ENCODE measurements around the gene ZNF717.
"Not testable (repeated sequence)": the region's sequence is repeated elsewhere in the genome, so short reads cannot be mapped to it uniquely, and the experiment has no call there.

The ZNF717 gene

GRCh38 chr3:75781079-75781745, 4.1 kb downstream of the ZNF717 start:
- no peak for ATAC-seq
- no peak for TF ChIP-seq ZFP30 (CRISPR knock-in tag; IDR thresholded peaks at IDR 0.05)

DNA sequence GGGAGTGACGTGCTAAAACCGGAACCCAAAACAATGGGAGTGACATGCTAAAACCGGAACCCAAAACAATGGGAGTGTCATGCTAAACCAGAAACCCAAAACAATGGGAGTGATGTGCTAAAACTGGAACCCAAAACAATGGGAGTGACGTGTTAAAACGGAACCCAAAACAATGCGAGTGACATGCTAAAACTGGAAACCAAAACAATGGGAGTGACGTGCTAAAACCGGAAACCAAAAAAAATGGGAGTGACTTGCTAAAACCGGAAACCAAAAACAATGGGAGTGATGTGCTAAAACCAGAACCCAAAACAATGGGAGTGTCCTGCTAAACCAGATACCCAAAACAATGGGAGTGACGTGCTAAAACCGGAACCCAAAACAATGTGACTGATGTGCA, 7.6 kb downstream of the ZNF717 start:
- ATAC-seq: not testable (repeated sequence)

DNA sequence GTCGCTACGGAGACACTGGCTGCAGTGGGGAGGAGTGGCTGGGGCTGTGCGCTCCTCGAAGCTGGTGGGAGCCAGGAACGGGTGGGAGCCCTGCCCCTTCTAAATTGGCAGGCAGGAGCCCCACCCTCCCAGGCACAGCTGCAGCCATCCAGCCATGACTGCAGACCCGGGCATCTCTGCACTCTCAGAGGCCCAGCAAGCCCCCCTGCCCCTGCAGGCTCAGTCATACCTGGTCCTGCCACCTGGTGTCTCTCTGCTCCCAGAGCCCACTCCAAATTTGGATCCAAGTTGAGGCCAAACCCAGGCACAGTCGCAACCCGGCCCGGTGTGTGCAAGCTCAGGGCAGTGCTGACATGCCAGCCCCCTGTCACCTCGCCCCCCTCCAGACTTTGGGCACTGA, 13.7 kb downstream of the ZNF717 start:
- not testable (repeated sequence) for ATAC-seq

- ATAC-seq: no peak
- no peak for TF ChIP-seq RARB (CRISPR knock-in tag; IDR thresholded peaks at IDR 0.05)
- no peak for TF ChIP-seq ISL1 (CRISPR knock-in tag; IDR thresholded peaks at IDR 0.05)
- TF ChIP-seq GLIS3 (CRISPR knock-in tag; IDR thresholded peaks at IDR 0.05): no peak
- TF ChIP-seq ZFP3 (CRISPR knock-in tag; IDR thresholded peaks at IDR 0.05): no peak
- TF ChIP-seq, protein P1, sequence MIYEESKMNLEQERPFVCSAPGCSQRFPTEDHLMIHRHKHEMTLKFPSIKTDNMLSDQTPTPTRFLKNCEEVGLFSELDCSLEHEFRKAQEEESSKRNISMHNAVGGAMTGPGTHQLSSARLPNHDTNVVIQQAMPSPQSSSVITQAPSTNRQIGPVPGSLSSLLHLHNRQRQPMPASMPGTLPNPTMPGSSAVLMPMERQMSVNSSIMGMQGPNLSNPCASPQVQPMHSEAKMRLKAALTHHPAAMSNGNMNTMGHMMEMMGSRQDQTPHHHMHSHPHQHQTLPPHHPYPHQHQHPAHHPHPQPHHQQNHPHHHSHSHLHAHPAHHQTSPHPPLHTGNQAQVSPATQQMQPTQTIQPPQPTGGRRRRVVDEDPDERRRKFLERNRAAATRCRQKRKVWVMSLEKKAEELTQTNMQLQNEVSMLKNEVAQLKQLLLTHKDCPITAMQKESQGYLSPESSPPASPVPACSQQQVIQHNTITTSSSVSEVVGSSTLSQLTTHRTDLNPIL (CRISPR knock-in tag; IDR thresholded peaks at IDR 0.05; ENCODE audit: low read depth): no peak
- TF ChIP-seq, protein P2, sequence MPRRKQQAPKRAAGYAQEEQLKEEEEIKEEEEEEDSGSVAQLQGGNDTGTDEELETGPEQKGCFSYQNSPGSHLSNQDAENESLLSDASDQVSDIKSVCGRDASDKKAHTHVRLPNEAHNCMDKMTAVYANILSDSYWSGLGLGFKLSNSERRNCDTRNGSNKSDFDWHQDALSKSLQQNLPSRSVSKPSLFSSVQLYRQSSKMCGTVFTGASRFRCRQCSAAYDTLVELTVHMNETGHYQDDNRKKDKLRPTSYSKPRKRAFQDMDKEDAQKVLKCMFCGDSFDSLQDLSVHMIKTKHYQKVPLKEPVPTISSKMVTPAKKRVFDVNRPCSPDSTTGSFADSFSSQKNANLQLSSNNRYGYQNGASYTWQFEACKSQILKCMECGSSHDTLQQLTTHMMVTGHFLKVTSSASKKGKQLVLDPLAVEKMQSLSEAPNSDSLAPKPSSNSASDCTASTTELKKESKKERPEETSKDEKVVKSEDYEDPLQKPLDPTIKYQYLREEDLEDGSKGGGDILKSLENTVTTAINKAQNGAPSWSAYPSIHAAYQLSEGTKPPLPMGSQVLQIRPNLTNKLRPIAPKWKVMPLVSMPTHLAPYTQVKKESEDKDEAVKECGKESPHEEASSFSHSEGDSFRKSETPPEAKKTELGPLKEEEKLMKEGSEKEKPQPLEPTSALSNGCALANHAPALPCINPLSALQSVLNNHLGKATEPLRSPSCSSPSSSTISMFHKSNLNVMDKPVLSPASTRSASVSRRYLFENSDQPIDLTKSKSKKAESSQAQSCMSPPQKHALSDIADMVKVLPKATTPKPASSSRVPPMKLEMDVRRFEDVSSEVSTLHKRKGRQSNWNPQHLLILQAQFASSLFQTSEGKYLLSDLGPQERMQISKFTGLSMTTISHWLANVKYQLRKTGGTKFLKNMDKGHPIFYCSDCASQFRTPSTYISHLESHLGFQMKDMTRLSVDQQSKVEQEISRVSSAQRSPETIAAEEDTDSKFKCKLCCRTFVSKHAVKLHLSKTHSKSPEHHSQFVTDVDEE (CRISPR knock-in tag; IDR thresholded peaks at IDR 0.05): no peak
- no peak for TF ChIP-seq ESRRG (CRISPR knock-in tag; IDR thresholded peaks at IDR 0.05)
- no peak for TF ChIP-seq ARNTL (CRISPR knock-in tag; IDR thresholded peaks at IDR 0.05; ENCODE audit: borderline replicate concordance, low read depth)
- no peak for TF ChIP-seq ZNF565 (CRISPR knock-in tag; conservative IDR thresholded peaks at IDR 0.05; ENCODE audit: low read depth)
- TF ChIP-seq, protein P3, sequence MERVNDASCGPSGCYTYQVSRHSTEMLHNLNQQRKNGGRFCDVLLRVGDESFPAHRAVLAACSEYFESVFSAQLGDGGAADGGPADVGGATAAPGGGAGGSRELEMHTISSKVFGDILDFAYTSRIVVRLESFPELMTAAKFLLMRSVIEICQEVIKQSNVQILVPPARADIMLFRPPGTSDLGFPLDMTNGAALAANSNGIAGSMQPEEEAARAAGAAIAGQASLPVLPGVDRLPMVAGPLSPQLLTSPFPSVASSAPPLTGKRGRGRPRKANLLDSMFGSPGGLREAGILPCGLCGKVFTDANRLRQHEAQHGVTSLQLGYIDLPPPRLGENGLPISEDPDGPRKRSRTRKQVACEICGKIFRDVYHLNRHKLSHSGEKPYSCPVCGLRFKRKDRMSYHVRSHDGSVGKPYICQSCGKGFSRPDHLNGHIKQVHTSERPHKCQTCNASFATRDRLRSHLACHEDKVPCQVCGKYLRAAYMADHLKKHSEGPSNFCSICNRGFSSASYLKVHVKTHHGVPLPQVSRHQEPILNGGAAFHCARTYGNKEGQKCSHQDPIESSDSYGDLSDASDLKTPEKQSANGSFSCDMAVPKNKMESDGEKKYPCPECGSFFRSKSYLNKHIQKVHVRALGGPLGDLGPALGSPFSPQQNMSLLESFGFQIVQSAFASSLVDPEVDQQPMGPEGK (CRISPR knock-in tag; IDR thresholded peaks at IDR 0.05; ENCODE audit: borderline replicate concordance): no peak
- TF ChIP-seq TOX (CRISPR knock-in tag; IDR thresholded peaks at IDR 0.05; ENCODE audit: borderline replicate concordance): no peak
- TF ChIP-seq CSRNP3 (CRISPR knock-in tag; IDR thresholded peaks at IDR 0.05): no peak
- no peak for TF ChIP-seq PPARA (CRISPR knock-in tag; IDR thresholded peaks at IDR 0.05; ENCODE audit: borderline replicate concordance)
- TF ChIP-seq CSDC2 (CRISPR knock-in tag; IDR thresholded peaks at IDR 0.05): no peak
- no peak for TF ChIP-seq ZC3H10 (CRISPR knock-in tag; IDR thresholded peaks at IDR 0.05)
- no peak for TF ChIP-seq POU6F1 (CRISPR knock-in tag; IDR thresholded peaks at IDR 0.05; ENCODE audit: borderline replicate concordance, low read depth)
- no peak for TF ChIP-seq BACH2 (CRISPR knock-in tag; IDR thresholded peaks at IDR 0.05; ENCODE audit: borderline replicate concordance)
- no peak for TF ChIP-seq SNAI2 (CRISPR knock-in tag; IDR thresholded peaks at IDR 0.05)
- no peak for TF ChIP-seq OSR1 (CRISPR knock-in tag; IDR thresholded peaks at IDR 0.05)
Measured at GRCh38 chr3:75768303-75769017, 16.9 kb downstream of the ZNF717 start.
